Activated naive CD4-positive, alpha-beta T cell treated with anti-CD3 and anti-CD28 coated beads, Interleukin-2, amount 10 ng/mL, durations not matched to agents 7 days and 5 days (primary cell): Measurements from ENCODE around the gene BCS1L.

Experiments used
- CTCF ChIA-PET: fragments of 350-600 bp; sonication (Branson Sonifier 250); formaldehyde crosslinking; loops from one replicate; lab custom pipeline; 2021; ENCODE audit warnings: antibody characterized with exemption; lab: Charles Lee
- DNase-seq: peaks from one replicate; pipeline ENCODE4 v3.0.0-alpha.2; 2020
- H3K27ac Mint-ChIP-seq: one replicate; pipeline ENCODE4 v1.8.0; 2021; ENCODE audit warnings: mild to moderate bottlenecking, moderate library complexity, mixed read lengths
- H3K27me3 Mint-ChIP-seq: one replicate; pipeline ENCODE4 v1.8.0; 2021; ENCODE audit warnings: mild to moderate bottlenecking, mixed read lengths
- H3K36me3 Mint-ChIP-seq: one replicate; pipeline ENCODE4 v1.8.0; 2021; ENCODE audit warnings: mixed read lengths
- H3K4me1 Mint-ChIP-seq: one replicate; pipeline ENCODE4 v1.8.0; 2021; ENCODE audit warnings: mixed read lengths
- H3K4me3 Mint-ChIP-seq: one replicate; pipeline ENCODE4 v1.8.0; 2021; ENCODE audit warnings: mild to moderate bottlenecking, moderate library complexity, mixed read lengths
- H3K9me3 Mint-ChIP-seq: one replicate; pipeline ENCODE4 v1.8.0; 2021; ENCODE audit warnings: mixed read lengths

Gene BCS1L

GRCh38 chr2:218710687-218711549 is 51.4 kb downstream of the BCS1L start, which contains the start of gene TTLL4:
Gene TTLL4, plus strand, starts transcription at chr2:218710835. Its CDS starts 26,842 bp downstream, at chr2:218737677.
- Mint-ChIP-seq H3K27me3 (peaks cover 18% of the 10 kb centered on the region), H3K4me1 (peaks cover 29% of the 10 kb centered on the region), H3K27ac (peak within 1 kb of the TSS; percentile 84), H3K9me3 (no peaks in the 10 kb centered on the region), H3K4me3 (peak within 1 kb of the TSS; percentile 99), H3K36me3 (peaks cover 2% of the 10 kb centered on the region)
- CTCF ChIA-PET = interaction anchor here (0.6 to 2.3 kb wide), 15 partner anchors 8 to 139 kb away, joined by 3 to 9 read pairs (median 4); partner anchors contain the start of genes BCS1L, RNF25, STK36 and ZNF142
- peak; percentile 99 for DNase-seq

GRCh38 chr2:218711550-218711929 is 52.1 kb downstream of the BCS1L start:
- Mint-ChIP-seq H3K4me1 (peaks cover 29% of the 10 kb centered on the region), H3K27me3 (peaks cover 15% of the 10 kb centered on the region), H3K27ac (peak overlapping the region; percentile 84), H3K9me3 (no peaks in the 10 kb centered on the region), H3K4me3 (peak overlapping the region; percentile 99), H3K36me3 (peaks cover 3% of the 10 kb centered on the region)
- CTCF ChIA-PET = interaction anchor here (1.1 to 2.3 kb wide), 7 partner anchors 10 to 136 kb away, joined by 3 to 9 read pairs (median 5); partner anchors contain the start of genes RNF25 and STK36
- no peak for DNase-seq
